H9 (cell line): ENCODE measurements around the gene BET1L. TPM values are rescaled to one million over a fixed set of nuclear protein-coding genes. Genes with fewer than 3 reads are reported as not detected.

Experiments
- DNase-seq: peaks from one replicate; pipeline ENCODE4 v3.0.0-alpha.2; 2017
- H2AFZ ChIP-seq: one replicate; pipeline ENCODE4 v1.6.1; 2013; ENCODE audit warnings: mild to moderate bottlenecking, low read length, control low read depth, moderate library complexity
- H2AK5ac ChIP-seq: 2 replicates; pipeline ENCODE4 v1.6.1; 2013; ENCODE audit warnings: low read length, control low read depth, mixed read lengths; ENCODE audit not compliant: insufficient read length
- H2BK120ac ChIP-seq: one replicate; pipeline ENCODE4 v1.6.1; 2013; ENCODE audit warnings: low read depth, mild to moderate bottlenecking, low read length, control low read depth, inconsistent platforms; ENCODE audit not compliant: poor library complexity, severe bottlenecking
- H2BK12ac ChIP-seq: 2 replicates; pipeline ENCODE4 v1.6.1; 2013; ENCODE audit warnings: low read length, control low read depth, mixed read lengths, low read depth; ENCODE audit not compliant: insufficient read length
- H2BK15ac ChIP-seq: 2 replicates; pipeline ENCODE4 v1.6.1; 2013; ENCODE audit warnings: low read depth, low read length, control low read depth
- H2BK20ac ChIP-seq: one replicate; pipeline ENCODE4 v1.6.1; 2013; ENCODE audit warnings: low read depth, mild to moderate bottlenecking, low read length, control low read depth, inconsistent platforms; ENCODE audit not compliant: poor library complexity, severe bottlenecking
- H2BK5ac ChIP-seq: 2 replicates; pipeline ENCODE4 v1.6.1; 2013; ENCODE audit warnings: low read length, control low read depth, mixed read lengths; ENCODE audit not compliant: insufficient read length
- H3K14ac ChIP-seq: 2 replicates; pipeline ENCODE4 v1.6.1; 2013; ENCODE audit warnings: low read length, control low read depth; ENCODE audit not compliant: insufficient read depth
- H3K18ac ChIP-seq: 2 replicates; pipeline ENCODE4 v1.6.1; 2013; ENCODE audit warnings: low read depth, mild to moderate bottlenecking, mixed read lengths, low read length, control low read depth; ENCODE audit not compliant: insufficient read length
- H3K23ac ChIP-seq: 2 replicates; pipeline ENCODE4 v1.6.1; 2013; ENCODE audit warnings: low read length, control low read depth, mixed read lengths, low read depth; ENCODE audit not compliant: insufficient read length
- H3K23me2 ChIP-seq: 2 replicates; pipeline ENCODE4 v1.6.1; 2013; ENCODE audit warnings: low read depth, mild to moderate bottlenecking, mixed read lengths, low read length, control low read depth; ENCODE audit not compliant: insufficient read length, poor library complexity, severe bottlenecking
- H3K27ac ChIP-seq: 2 replicates; pipeline ENCODE4 v1.5.1; 2013; ENCODE audit warnings: low read length, control low read depth, mixed read lengths, low read depth; ENCODE audit not compliant: insufficient read length
- H3K27me3 ChIP-seq: 2 replicates; pipeline ENCODE4 v1.6.1; 2013; ENCODE audit warnings: low read length, control low read depth, inconsistent platforms; ENCODE audit not compliant: insufficient read depth
- H3K4ac ChIP-seq: 2 replicates; pipeline ENCODE4 v1.6.1; 2013; ENCODE audit warnings: low read depth, mild to moderate bottlenecking, control low read depth, inconsistent platforms, low read length, moderate library complexity
- H3K4me1 ChIP-seq: 2 replicates; pipeline ENCODE4 v1.6.1; 2013; ENCODE audit warnings: low read length, control low read depth, inconsistent platforms; ENCODE audit not compliant: insufficient read depth
- H3K4me2 ChIP-seq: 2 replicates; pipeline ENCODE4 v1.6.1; 2013; ENCODE audit warnings: low read length, control low read depth, mixed read lengths; ENCODE audit not compliant: insufficient read length, insufficient read depth
- H3K56ac ChIP-seq: 2 replicates; pipeline ENCODE4 v1.6.1; 2013; ENCODE audit warnings: low read depth, mild to moderate bottlenecking, mixed read lengths, low read length, control low read depth; ENCODE audit not compliant: insufficient read length
- H3K79me1 ChIP-seq: 2 replicates; pipeline ENCODE4 v1.6.1; 2013; ENCODE audit warnings: low read depth, mild to moderate bottlenecking, moderate library complexity, low read length, control low read depth, inconsistent platforms; ENCODE audit not compliant: insufficient read depth, poor library complexity, severe bottlenecking
- H3K79me2 ChIP-seq: 2 replicates; pipeline ENCODE4 v1.6.1; 2013; ENCODE audit warnings: low read length, control low read depth, inconsistent platforms; ENCODE audit not compliant: insufficient read depth
- H3K9ac ChIP-seq: 2 replicates; pipeline ENCODE4 v1.6.1; 2013; ENCODE audit warnings: low read length, control low read depth, mixed read lengths; ENCODE audit not compliant: insufficient read length; ENCODE audit errors: extremely low read depth
- H3K9me3 ChIP-seq: one replicate; pipeline ENCODE4 v1.6.1; 2013; ENCODE audit warnings: low read depth, low read length, inconsistent platforms; ENCODE audit not compliant: control insufficient read depth
- H3T11ph ChIP-seq: one replicate; pipeline ENCODE4 v1.6.1; 2013; ENCODE audit warnings: mild to moderate bottlenecking, low read length, control low read depth, inconsistent platforms
- H4K20me1 ChIP-seq: one replicate; pipeline ENCODE4 v1.6.1; 2013; ENCODE audit not compliant: control insufficient read depth, insufficient read length, insufficient read depth
- H4K5ac ChIP-seq: 2 replicates; pipeline ENCODE4 v1.6.1; 2013; ENCODE audit warnings: low read depth, mild to moderate bottlenecking, mixed read lengths, low read length, control low read depth; ENCODE audit not compliant: insufficient read length
- H4K8ac ChIP-seq: replicated peaks from 2 replicates; pipeline ENCODE4 v1.6.1; 2013; ENCODE audit warnings: low read length, control low read depth, mixed read lengths, low read depth; ENCODE audit not compliant: insufficient read length
- H4K91ac ChIP-seq: 2 replicates; pipeline ENCODE4 v1.6.1; 2013; ENCODE audit warnings: low read depth, mild to moderate bottlenecking, moderate library complexity, mixed read lengths, low read length, control low read depth; ENCODE audit not compliant: insufficient read length
- H3K27ac Mint-ChIP-seq, 3 experiments: 2 replicates in 2 of 3; 3 replicates in 1 of 3; pipeline ENCODE4 v1.8.0; 2020 to 2021; ENCODE audit warnings: mixed read lengths in 3 of 3, mild to moderate bottlenecking in 1 of 3, moderate library complexity in 1 of 3
- H3K27me3 Mint-ChIP-seq: 2 replicates; pipeline ENCODE4 v1.8.0; 2021; ENCODE audit warnings: low read depth, mild to moderate bottlenecking, moderate library complexity, mixed read lengths
- H3K36me3 Mint-ChIP-seq, 3 experiments: 2 replicates in 2 of 3; 3 replicates in 1 of 3; pipeline ENCODE4 v1.8.0; 2020 to 2021; ENCODE audit warnings: low read depth in 3 of 3, mixed read lengths in 3 of 3; ENCODE audit not compliant: insufficient read depth in 1 of 3
- H3K4me1 Mint-ChIP-seq, 2 experiments: 2 replicates each; pipeline ENCODE4 v1.8.0; 2020; ENCODE audit warnings: mixed read lengths in 2 of 2
- H3K4me3 Mint-ChIP-seq, 2 experiments: 2 replicates in 1 of 2; 3 replicates in 1 of 2; pipeline ENCODE4 v1.8.0; 2020 to 2021; ENCODE audit warnings: mild to moderate bottlenecking in 2 of 2, mixed read lengths in 2 of 2, moderate library complexity in 1 of 2
- H3K9me3 Mint-ChIP-seq, 2 experiments: 2 replicates in 1 of 2; 3 replicates in 1 of 2; pipeline ENCODE4 v1.8.0; 2020; ENCODE audit warnings: mild to moderate bottlenecking in 2 of 2, mixed read lengths in 2 of 2, moderate library complexity in 1 of 2
- WGBS: extraction: QIAGEN DNeasy Blood & Tissue Kit; methylation state at CpG from one replicate; pipeline ENCODE4 v1.1.7; 2013; ENCODE audit warnings: missing lambda C conversion rate, low lambda C conversion rate, mixed read lengths; ENCODE audit not compliant: insufficient read length; ENCODE audit errors: extremely low coverage; 5-methylcytosine and 5-hydroxymethylcytosine counted together
- total RNA-seq: library from RNA; stranded (reverse); gene quantifications from 2 replicates; pipeline ENCODE4 v1.2.1, GENCODE V29; 2021
- TF ChIP-seq, protein P1 (sequence below): fragments of 200-600 bp; sonication (generic); conservative IDR thresholded peaks from 3 replicates; pipeline ENCODE4 v1.8.0; 2021; ENCODE audit warnings: antibody characterized with exemption, mild to moderate bottlenecking

The BET1L gene
- total RNA-seq, 1 experiment from 2014 or later, result 49.4 TPM

GRCh38 chr11:211741-212140 is 4.5 kb upstream of the BET1L start:
- Mint-ChIP-seq H3K27me3 (no peaks in the 10 kb centered on the region), H3K4me1 (peaks cover 0 to 9% of the 10 kb centered on the region in 2 experiments; a peak in 3 of 4 replicates), H3K9me3 (no peaks in the 10 kb centered on the region), H3K27ac (no peak overlapping the region; a peak in 1 of 7 replicates), H3K4me3 (no peak overlapping the region; a peak in 1 of 5 replicates), H3K36me3 (peaks cover 28 to 69% (median 62%) of the 10 kb centered on the region in 3 experiments)
- Histone ChIP-seq H3K9ac (no peak overlapping the region), H3K27me3 (no peaks in the 10 kb centered on the region), H3K79me1 (no peaks in the 10 kb centered on the region), H3K23me2 (peaks cover 17% of the 10 kb centered on the region), H3K23ac (no peak overlapping the region), H3K9me3 (no peaks in the 10 kb centered on the region), H2AFZ (no peak overlapping the region), H3T11ph (no peak overlapping the region), H4K5ac (no peak overlapping the region), H3K79me2 (no peaks in the 10 kb centered on the region; the same call in 1 of the 2 replicates), H3K4me1 (no peaks in the 10 kb centered on the region), H2BK120ac (no peak overlapping the region), H2BK5ac (no peak overlapping the region), H3K18ac (no peak overlapping the region), H4K91ac (no peak overlapping the region), H4K8ac (no peak overlapping the region), H4K20me1 (no peaks in the 10 kb centered on the region), H3K14ac (no peak overlapping the region), H2AK5ac (no peak overlapping the region), H2BK15ac (no peak overlapping the region), H3K4ac (no peak overlapping the region), H3K56ac (no peak overlapping the region), H2BK20ac (no peak overlapping the region), H3K27ac (no peak overlapping the region), H3K4me2 (no peak overlapping the region), H2BK12ac (no peak overlapping the region)
- no peak for DNase-seq
- no CpG with 5 or more reads among the region's 9 CpGs for WGBS
- TF ChIP-seq, protein P1, sequence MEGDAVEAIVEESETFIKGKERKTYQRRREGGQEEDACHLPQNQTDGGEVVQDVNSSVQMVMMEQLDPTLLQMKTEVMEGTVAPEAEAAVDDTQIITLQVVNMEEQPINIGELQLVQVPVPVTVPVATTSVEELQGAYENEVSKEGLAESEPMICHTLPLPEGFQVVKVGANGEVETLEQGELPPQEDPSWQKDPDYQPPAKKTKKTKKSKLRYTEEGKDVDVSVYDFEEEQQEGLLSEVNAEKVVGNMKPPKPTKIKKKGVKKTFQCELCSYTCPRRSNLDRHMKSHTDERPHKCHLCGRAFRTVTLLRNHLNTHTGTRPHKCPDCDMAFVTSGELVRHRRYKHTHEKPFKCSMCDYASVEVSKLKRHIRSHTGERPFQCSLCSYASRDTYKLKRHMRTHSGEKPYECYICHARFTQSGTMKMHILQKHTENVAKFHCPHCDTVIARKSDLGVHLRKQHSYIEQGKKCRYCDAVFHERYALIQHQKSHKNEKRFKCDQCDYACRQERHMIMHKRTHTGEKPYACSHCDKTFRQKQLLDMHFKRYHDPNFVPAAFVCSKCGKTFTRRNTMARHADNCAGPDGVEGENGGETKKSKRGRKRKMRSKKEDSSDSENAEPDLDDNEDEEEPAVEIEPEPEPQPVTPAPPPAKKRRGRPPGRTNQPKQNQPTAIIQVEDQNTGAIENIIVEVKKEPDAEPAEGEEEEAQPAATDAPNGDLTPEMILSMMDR, result no peak
